ENCODE results near the gene LHX4.

LHX4 gene

GRCh38 chr1:180228648-180229482, 1.2 kb upstream of the LHX4 start:
- intact Hi-C loops (cut with DNase I; ENCODE audit: low total_unique reads): no loop called here
- H3K36me3 ChIP-seq: no peaks in the 10 kb centered on the region
- TF ChIP-seq CTCF (IDR thresholded peaks at IDR 0.05): no peak
- peak in 1 of 2 donors; percentile 53 for DNase-seq
- H3K27me3 ChIP-seq: peaks cover 3 to 99% of the 10 kb centered on the region in 2 donors
- no peaks in the 10 kb centered on the region for H3K9me3 ChIP-seq
- peak overlapping the region; percentile 47 to 58 for H3K4me3 ChIP-seq
- no peak overlapping the region for H3K27ac ChIP-seq
- peaks cover 0 to 45% (median 40%) of the 10 kb centered on the region in 4 donors for H3K4me1 ChIP-seq

GRCh38 chr1:180230416-180230790, 339 bp downstream of the LHX4 start:
- intact Hi-C loops (cut with DNase I; ENCODE audit: low total_unique reads): no loop called here
- peaks cover 3 to 99% of the 10 kb centered on the region in 2 donors for H3K27me3 ChIP-seq
- peak in 1 of 2 donors; percentile 62 for DNase-seq
- H3K27ac ChIP-seq: no peak overlapping the region
- no peak for TF ChIP-seq CTCF (IDR thresholded peaks at IDR 0.05)
- H3K36me3 ChIP-seq: no peaks in the 10 kb centered on the region
- H3K4me3 ChIP-seq: peak overlapping the region; percentile 47 to 58
- no peaks in the 10 kb centered on the region for H3K9me3 ChIP-seq
- peaks cover 0 to 60% (median 54%) of the 10 kb centered on the region in 4 donors for H3K4me1 ChIP-seq

- peaks cover 0 to 63% (median 59%) of the 10 kb centered on the region in 4 donors for H3K4me1 ChIP-seq
- no peak for TF ChIP-seq CTCF (IDR thresholded peaks at IDR 0.05)
Observed at GRCh38 chr1:180230791-180231505, 884 bp downstream of the LHX4 start.

GRCh38 chr1:180231506-180231921, 1.4 kb downstream of the LHX4 start:
- Histone ChIP-seq H3K27ac (no peak overlapping the region), H3K27me3 (peaks cover 3 to 99% of the 10 kb centered on the region in 2 donors), H3K4me1 (peaks cover 0 to 69% (median 62%) of the 10 kb centered on the region in 4 donors), H3K9me3 (no peaks in the 10 kb centered on the region), H3K36me3 (no peaks in the 10 kb centered on the region), H3K4me3 (peak overlapping the region; percentile 47 to 58)
- no peak for TF ChIP-seq CTCF (IDR thresholded peaks at IDR 0.05)
- intact Hi-C loops (cut with DNase I; ENCODE audit: low total_unique reads): no loop called here
- DNase-seq: no peak

More at GRCh38 chr1:180230791-180231505, 884 bp downstream of the LHX4 start:
- Histone ChIP-seq H3K27ac (no peak overlapping the region), H3K36me3 (no peaks in the 10 kb centered on the region), H3K4me3 (peak overlapping the region; percentile 47 to 58), H3K27me3 (peaks cover 3 to 99% of the 10 kb centered on the region in 2 donors), H3K9me3 (no peaks in the 10 kb centered on the region)
- peak in 1 of 2 donors; percentile 60 for DNase-seq
- intact Hi-C loops (cut with DNase I; ENCODE audit: low total_unique reads): no loop called here

GRCh38 chr1:180231936-180232335, 1.9 kb downstream of the LHX4 start:
- H3K27me3 ChIP-seq: peaks cover 3 to 99% of the 10 kb centered on the region in 2 donors
- H3K27ac ChIP-seq: no peak overlapping the region
- no peaks in the 10 kb centered on the region for H3K9me3 ChIP-seq
- intact Hi-C loops (cut with DNase I; ENCODE audit: low total_unique reads): no loop called here
- no peak overlapping the region for H3K4me3 ChIP-seq
- H3K4me1 ChIP-seq: peaks cover 0 to 69% (median 62%) of the 10 kb centered on the region in 4 donors
- H3K36me3 ChIP-seq: no peaks in the 10 kb centered on the region
- peak in 1 of 2 donors; percentile 20 for DNase-seq
- no peak for TF ChIP-seq CTCF (IDR thresholded peaks at IDR 0.05)

Data from tibial artery (tissue), 4 donors.